CD4-positive, alpha-beta T cell (primary cell): ENCODE data around the gene GAS6. TPM values are rescaled to one million over a fixed set of nuclear protein-coding genes. Genes with fewer than 3 reads are reported as not detected.

Source experiments
- ATAC-seq: fragments of 200-7000 bp; cut with Tn5 transposase; one replicate; pipeline ENCODE4 v1.10.0; 2022; ENCODE audit warnings: mild to moderate bottlenecking; ENCODE audit not compliant: poor library complexity
- CTCF ChIA-PET: fragments of 350-600 bp; sonication (Branson Sonifier 250); formaldehyde crosslinking; loops from one replicate; lab custom pipeline; 2021; ENCODE audit warnings: antibody characterized with exemption, inconsistent platforms; lab: Charles Lee
- POLR2A ChIA-PET: fragments of 350-600 bp; sonication (Branson Sonifier 250); formaldehyde crosslinking; loops from one replicate; lab custom pipeline; 2021; ENCODE audit warnings: antibody characterized with exemption, inconsistent platforms; lab: Charles Lee
- DNase-seq, 14 experiments: peaks; one replicate each; pipeline ENCODE4 v3.0.0-alpha.2; 2013 to 2020; ENCODE audit warnings: mixed read lengths in 2 of 14
- H3K27ac ChIP-seq, 2 donors: one replicate each; pipeline versions ENCODE4 v1.5.1 to v1.7.0; 2013; ENCODE audit warnings: low read length in 2 of 2, low read depth in 1 of 2, mild to moderate bottlenecking in 1 of 2
- H3K27me3 ChIP-seq, 2 experiments: 1 replicate in 1 of 2; 2 replicates in 1 of 2; pipeline versions ENCODE4 v1.6.1 to v1.7.0; 2013; ENCODE audit warnings: low read length in 2 of 2, control low read depth in 1 of 2, mild to moderate bottlenecking in 1 of 2, moderate library complexity in 1 of 2; ENCODE audit not compliant: insufficient read depth in 2 of 2, control insufficient read depth in 1 of 2
- H3K36me3 ChIP-seq: one replicate; pipeline ENCODE4 v1.6.1; 2013; ENCODE audit warnings: low read length, control low read depth; ENCODE audit not compliant: insufficient read depth
- H3K4me1 ChIP-seq: one replicate; pipeline ENCODE4 v1.6.1; 2013; ENCODE audit warnings: low read length, control low read depth; ENCODE audit not compliant: insufficient read depth
- H3K4me3 ChIP-seq: one replicate; pipeline ENCODE4 v1.5.1; 2013; ENCODE audit warnings: mild to moderate bottlenecking, low read length, moderate library complexity
- H3K9me3 ChIP-seq, 2 experiments: 1 replicate in 1 of 2; 2 replicates in 1 of 2; pipeline versions ENCODE4 v1.6.1 to v1.7.0; 2013; ENCODE audit warnings: low read length in 2 of 2, mild to moderate bottlenecking in 2 of 2, control low read depth in 1 of 2, moderate library complexity in 1 of 2; ENCODE audit not compliant: control insufficient read depth in 1 of 2, insufficient read depth in 1 of 2
- H3K27ac Mint-ChIP-seq: one replicate; pipeline ENCODE4 v1.8.0; 2020; ENCODE audit warnings: mixed read lengths
- H3K27me3 Mint-ChIP-seq: one replicate; pipeline ENCODE4 v1.8.0; 2021; ENCODE audit warnings: mixed read lengths
- H3K36me3 Mint-ChIP-seq: one replicate; pipeline ENCODE4 v1.8.0; 2021; ENCODE audit warnings: low read depth, mixed read lengths
- H3K4me1 Mint-ChIP-seq: one replicate; pipeline ENCODE4 v1.8.0; 2021; ENCODE audit warnings: low read depth, mixed read lengths
- H3K4me3 Mint-ChIP-seq: one replicate; pipeline ENCODE4 v1.8.0; 2020; ENCODE audit warnings: mild to moderate bottlenecking, mixed read lengths
- H3K9me3 Mint-ChIP-seq: one replicate; pipeline ENCODE4 v1.8.0; 2020; ENCODE audit warnings: mixed read lengths
- intact Hi-C, 2 experiments: fragments of 100-400 bp; cut with DNase I in 1 of 2; cut with micrococcal nuclease in 1 of 2; formaldehyde crosslinking; loops; one replicate each; pipeline versions ENCODE4 v1.15.1 to v1.9.0; 2023 to 2025; cut with DNase I, micrococcal nuclease
- total RNA-seq, 174 experiments: library from RNA in 2 of 174; stranded (reverse) in 2 of 174; gene quantifications; one replicate each; pipeline ENCODE4 v1.2.3 and lab custom pipeline; 2021 to 2026
- TF ChIP-seq, protein P1 (sequence below): fragments of 200-600 bp; IDR thresholded peaks from one replicate; pipeline ENCODE4 v1.8.0; 2022; ENCODE audit warnings: antibody characterized with exemption, mild to moderate bottlenecking

GAS6 gene
- total RNA-seq, 2 experiments from 2014 or later = 0.52 to 1.0 TPM

DNA sequence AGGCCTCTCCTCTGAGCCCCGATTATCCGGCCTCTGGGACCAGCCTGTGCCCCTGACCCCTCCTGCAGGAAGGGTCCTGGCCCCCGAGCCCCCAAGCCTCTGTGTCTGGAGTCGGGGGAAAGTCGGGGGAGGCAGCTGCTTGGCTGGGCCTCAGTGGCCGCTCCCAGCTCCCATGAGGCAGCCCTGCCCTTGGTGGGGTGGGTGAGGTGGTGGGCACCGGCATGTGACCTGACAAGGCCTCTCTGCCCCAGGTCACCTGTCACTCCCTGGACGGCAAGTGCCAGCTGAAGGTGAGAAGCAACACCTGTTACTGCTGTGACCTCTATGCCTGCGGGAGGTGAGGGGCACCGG lies 63.3 kb downstream of the GAS6 start:
- Histone ChIP-seq H3K4me3 (no peak overlapping the region), H3K27me3 (no peaks in the 10 kb centered on the region), H3K36me3 (no peaks in the 10 kb centered on the region), H3K9me3 (peaks cover 0 to 9% of the 10 kb centered on the region in 2 experiments), H3K27ac (no peak overlapping the region), H3K4me1 (no peaks in the 10 kb centered on the region)
- POLR2A ChIA-PET = no interaction called here
- DNase-seq (no peak), ATAC-seq (no peak)
- CTCF ChIA-PET = no interaction called here
- no peak overlapping the region for H3K27ac Mint-ChIP-seq
- no peak overlapping the region for H3K4me3 Mint-ChIP-seq
- intact Hi-C loops = no loop called here
- no peaks in the 10 kb centered on the region for H3K9me3 Mint-ChIP-seq
- no peaks in the 10 kb centered on the region for H3K27me3 Mint-ChIP-seq
- no peaks in the 10 kb centered on the region for H3K4me1 Mint-ChIP-seq
- H3K36me3 Mint-ChIP-seq = no peaks in the 10 kb centered on the region
- TF ChIP-seq, protein P1, sequence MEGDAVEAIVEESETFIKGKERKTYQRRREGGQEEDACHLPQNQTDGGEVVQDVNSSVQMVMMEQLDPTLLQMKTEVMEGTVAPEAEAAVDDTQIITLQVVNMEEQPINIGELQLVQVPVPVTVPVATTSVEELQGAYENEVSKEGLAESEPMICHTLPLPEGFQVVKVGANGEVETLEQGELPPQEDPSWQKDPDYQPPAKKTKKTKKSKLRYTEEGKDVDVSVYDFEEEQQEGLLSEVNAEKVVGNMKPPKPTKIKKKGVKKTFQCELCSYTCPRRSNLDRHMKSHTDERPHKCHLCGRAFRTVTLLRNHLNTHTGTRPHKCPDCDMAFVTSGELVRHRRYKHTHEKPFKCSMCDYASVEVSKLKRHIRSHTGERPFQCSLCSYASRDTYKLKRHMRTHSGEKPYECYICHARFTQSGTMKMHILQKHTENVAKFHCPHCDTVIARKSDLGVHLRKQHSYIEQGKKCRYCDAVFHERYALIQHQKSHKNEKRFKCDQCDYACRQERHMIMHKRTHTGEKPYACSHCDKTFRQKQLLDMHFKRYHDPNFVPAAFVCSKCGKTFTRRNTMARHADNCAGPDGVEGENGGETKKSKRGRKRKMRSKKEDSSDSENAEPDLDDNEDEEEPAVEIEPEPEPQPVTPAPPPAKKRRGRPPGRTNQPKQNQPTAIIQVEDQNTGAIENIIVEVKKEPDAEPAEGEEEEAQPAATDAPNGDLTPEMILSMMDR = no peak

DNA sequence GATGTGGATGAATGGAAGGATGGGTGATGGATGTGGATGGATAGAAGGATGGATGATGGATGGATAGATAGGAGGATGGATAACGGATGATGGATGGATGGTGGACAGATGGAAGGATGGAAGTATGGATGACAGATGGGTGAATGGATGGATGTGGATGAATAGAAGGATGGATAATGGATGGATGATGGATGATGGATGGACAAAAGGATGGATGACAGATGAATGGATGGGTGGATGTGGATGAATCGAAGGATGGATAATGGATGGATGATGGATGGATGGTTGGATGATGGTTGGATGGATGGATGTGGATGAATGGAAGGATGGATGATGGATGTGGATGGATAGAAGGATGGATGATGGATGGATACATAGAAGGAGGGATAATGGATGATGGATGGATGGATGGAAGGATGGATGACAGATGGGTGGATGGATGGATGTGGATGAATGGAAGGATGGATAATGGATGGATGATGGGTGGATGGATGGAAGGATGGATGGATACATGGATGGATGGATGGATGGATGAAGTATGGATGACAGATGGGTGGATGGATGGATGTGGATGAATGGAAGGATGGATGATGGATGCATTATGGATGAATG lies 65.6 kb downstream of the GAS6 start:
- no peaks in the 10 kb centered on the region for H3K27me3 Mint-ChIP-seq
- ATAC-seq (no peak), DNase-seq (no peak)
- H3K4me1 ChIP-seq = no peaks in the 10 kb centered on the region
- no peak overlapping the region for H3K27ac ChIP-seq
- no peak overlapping the region for H3K4me3 Mint-ChIP-seq
- no peaks in the 10 kb centered on the region for H3K36me3 Mint-ChIP-seq
- no peaks in the 10 kb centered on the region for H3K36me3 ChIP-seq
- ChIA-PET POLR2A (no interaction called here), CTCF (no interaction called here)
- no peak overlapping the region for H3K4me3 ChIP-seq
- H3K9me3 Mint-ChIP-seq = no peaks in the 10 kb centered on the region
- H3K9me3 ChIP-seq = peaks cover 0 to 12% of the 10 kb centered on the region in 2 experiments
- no peaks in the 10 kb centered on the region for H3K4me1 Mint-ChIP-seq
- intact Hi-C loops = no loop called here
- TF ChIP-seq, protein P1 = no peak
- no peak overlapping the region for H3K27ac Mint-ChIP-seq
- no peaks in the 10 kb centered on the region for H3K27me3 ChIP-seq

DNA sequence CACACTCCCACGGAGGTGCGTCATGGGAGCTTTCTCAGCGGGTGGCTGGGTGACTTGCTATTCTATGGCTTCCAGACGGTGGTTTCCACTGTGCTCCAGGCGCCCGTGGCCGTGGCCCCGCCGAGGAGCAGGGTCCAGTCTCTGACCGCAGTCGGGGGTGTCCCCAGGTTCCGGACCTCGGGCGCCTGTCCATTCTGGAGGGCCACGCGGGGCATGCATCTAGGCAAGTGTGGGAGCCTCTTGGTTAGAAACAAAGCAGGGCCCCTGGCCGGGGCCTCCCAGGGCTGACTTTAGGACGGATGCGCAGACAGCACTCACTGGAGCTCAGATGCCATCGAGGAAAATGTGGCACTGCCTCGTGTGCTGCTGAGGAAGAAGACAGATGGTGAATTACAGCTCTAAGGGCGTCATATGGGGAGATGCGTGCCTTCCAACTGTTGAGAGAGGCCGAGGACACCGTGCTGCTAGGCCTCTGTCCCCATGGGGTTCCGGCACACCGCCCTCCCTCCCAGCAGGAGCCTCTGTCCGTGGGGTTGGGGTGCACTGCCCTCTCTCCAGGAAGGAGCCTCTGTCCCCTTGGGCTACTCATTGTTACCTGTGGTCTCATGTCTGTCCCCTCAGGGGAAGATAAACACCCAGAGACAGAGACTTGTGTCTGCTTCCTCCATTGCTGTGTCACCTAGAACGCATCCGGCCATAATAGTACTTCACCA lies 66.8 kb downstream of the GAS6 start:
- Histone ChIP-seq H3K27ac (no peak overlapping the region), H3K36me3 (no peaks in the 10 kb centered on the region), H3K4me1 (no peaks in the 10 kb centered on the region), H3K27me3 (no peaks in the 10 kb centered on the region), H3K4me3 (no peak overlapping the region), H3K9me3 (peaks cover 0 to 12% of the 10 kb centered on the region in 2 experiments)
- no peaks in the 10 kb centered on the region for H3K9me3 Mint-ChIP-seq
- CTCF ChIA-PET = no interaction called here
- DNase-seq (no peak), ATAC-seq (no peak)
- no peaks in the 10 kb centered on the region for H3K27me3 Mint-ChIP-seq
- H3K4me3 Mint-ChIP-seq = no peak overlapping the region
- no peak overlapping the region for H3K27ac Mint-ChIP-seq
- no peaks in the 10 kb centered on the region for H3K36me3 Mint-ChIP-seq
- intact Hi-C loops = no loop called here
- POLR2A ChIA-PET = no interaction called here
- no peaks in the 10 kb centered on the region for H3K4me1 Mint-ChIP-seq
- TF ChIP-seq, protein P1 = no peak
